NOMO-1 (cell line): ENCODE results near the gene OARD1.
A peak's percentile ranks its signal among the peaks of the same experiment; 100 is the strongest.

Source experiments
- DNase-seq, 2 experiments: peaks; one replicate each; lab custom pipeline; 2025; ENCODE audit not compliant: unreplicated experiment in 2 of 2; lab: John Stamatoyannopoulos, UW

Gene OARD1

GRCh38 chr6:41050536-41050935 is 21.6 kb downstream of the OARD1 start:
- DNase-seq: no peak

- no peak for DNase-seq
Measured at GRCh38 chr6:41049955-41050354, 22.2 kb downstream of the OARD1 start.

- DNase-seq: no peak
Measured at GRCh38 chr6:41049521-41049920, 22.6 kb downstream of the OARD1 start.

GRCh38 chr6:41047745-41048732 is 24.1 kb downstream of the OARD1 start:
- DNase-seq: no peak

- DNase-seq: no peak
Measured at GRCh38 chr6:41047306-41047705, 24.9 kb downstream of the OARD1 start.

GRCh38 chr6:41046084-41046483 is 26.1 kb downstream of the OARD1 start:
- no peak for DNase-seq

GRCh38 chr6:41045664-41046063 is 26.5 kb downstream of the OARD1 start:
- DNase-seq: no peak

- DNase-seq: no peak
Measured at GRCh38 chr6:41043151-41043550, 29.0 kb downstream of the OARD1 start.

- no peak for DNase-seq
Measured at GRCh38 chr6:41042226-41043055, 29.7 kb downstream of the OARD1 start, which contains the start of gene TSPO2. Gene TSPO2 (plus strand): TSS chr6:41042467. CDS start chr6:41042986, 519 bp downstream.

- DNase-seq: no peak
Measured at GRCh38 chr6:41040940-41041536, 31.1 kb downstream of the OARD1 start.

GRCh38 chr6:41040101-41040939 is 31.8 kb downstream of the OARD1 start:
- no peak for DNase-seq

GRCh38 chr6:41039060-41039998 is 32.8 kb downstream of the OARD1 start, which contains the start of gene UNC5CL:
Gene UNC5CL (minus strand): TSS chr6:41039221. CDS start chr6:41035074, 4,147 bp downstream.
- DNase-seq: peak; percentile 2 to 7

- no peak for DNase-seq
Measured at GRCh38 chr6:41038205-41038604, 34.0 kb downstream of the OARD1 start.

GRCh38 chr6:41037107-41037900 is 34.9 kb downstream of the OARD1 start:
- no peak for DNase-seq

GRCh38 chr6:41036601-41037000 is 35.6 kb downstream of the OARD1 start:
- DNase-seq: no peak

GRCh38 chr6:41036186-41036585 is 36.0 kb downstream of the OARD1 start:
- DNase-seq: no peak

- no peak for DNase-seq
Measured at GRCh38 chr6:41033776-41034175, 38.4 kb downstream of the OARD1 start.

GRCh38 chr6:41032830-41033229 is 39.3 kb downstream of the OARD1 start:
- no peak for DNase-seq
